ENCODE data around the gene STAT5A. TPM values are rescaled to one million over a fixed set of nuclear protein-coding genes. Genes with fewer than 3 reads are reported as not detected.
"Not testable (repeated sequence)": the region's sequence is repeated elsewhere in the genome, so short reads cannot be mapped to it uniquely, and the experiment has no call there.

The STAT5A gene
- 0.18 and 0.31 TPM in 2 replicates for total RNA-seq (2014; rRNA removed; shearing (Covaris generic))

DNA sequence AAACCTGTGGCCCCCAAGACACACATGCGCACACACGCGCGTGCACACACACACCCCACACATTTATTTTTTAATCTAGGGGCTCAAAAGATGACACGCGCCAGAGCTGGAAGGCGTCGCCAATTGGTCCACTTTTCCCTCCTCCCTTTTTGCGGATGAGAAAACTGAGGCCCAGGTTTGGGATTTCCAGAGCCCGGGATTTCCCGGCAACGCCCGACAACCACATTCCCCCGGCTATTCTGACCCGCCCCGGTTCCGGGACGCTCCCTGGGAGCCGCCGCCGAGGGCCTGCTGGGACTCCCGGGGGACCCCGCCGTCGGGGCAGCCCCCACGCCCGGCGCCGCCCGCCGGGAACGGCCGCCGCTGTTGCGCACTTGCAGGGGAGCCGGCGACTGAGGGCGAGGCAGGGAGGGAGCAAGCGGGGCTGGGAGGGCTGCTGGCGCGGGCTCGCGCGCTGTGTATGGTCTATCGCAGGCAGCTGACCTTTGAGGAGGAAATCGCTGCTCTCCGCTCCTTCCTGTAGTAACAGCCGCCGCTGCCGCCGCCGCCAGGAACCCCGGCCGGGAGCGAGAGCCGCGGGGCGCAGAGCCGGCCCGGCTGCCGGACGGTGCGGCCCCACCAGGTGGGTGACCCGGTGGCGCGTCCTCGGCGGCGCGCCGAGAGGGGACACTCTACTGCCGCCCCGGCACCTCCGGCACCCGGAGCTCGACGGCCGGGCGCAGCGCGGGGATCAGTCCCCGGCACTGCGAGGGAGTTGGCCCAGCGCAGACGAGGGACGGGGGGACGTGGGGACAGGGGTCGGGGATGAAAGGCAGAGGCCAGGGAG, at the start of gene STAT5A:
TSS of gene STAT5A (plus strand) at position 522 of the 826 bp plus-strand sequence. CDS start 914 bp downstream, outside the sequence.
- in situ Hi-C loops (cut with HindIII; ENCODE audit: low sequenced_read_pairs) = no loop called here
- DNase-seq (ENCODE audit: low spot score) = peak; percentile 79

DNA sequence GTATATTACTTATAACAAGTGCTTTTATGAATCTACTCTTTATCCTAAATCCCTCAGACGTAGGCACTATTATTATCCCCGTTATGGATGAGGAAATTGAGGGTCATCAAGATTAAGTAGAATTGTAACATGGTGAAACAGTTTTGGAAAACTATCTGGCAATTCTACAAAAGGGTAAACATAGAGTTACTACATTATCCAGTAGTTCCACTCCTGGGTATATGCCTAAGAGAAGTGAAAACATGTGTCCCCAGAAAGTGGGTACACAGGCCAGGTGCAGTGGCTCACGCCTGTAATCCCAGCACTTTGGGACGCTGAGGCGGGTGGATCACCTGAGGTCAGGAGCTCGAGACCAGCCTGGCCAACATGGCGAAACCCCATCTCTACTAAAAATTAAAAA, 48.7 kb upstream of the STAT5A start:
- DNase-seq (ENCODE audit: low spot score); in situ Hi-C loops (cut with HindIII; ENCODE audit: low sequenced_read_pairs): not testable (repeated sequence)

DNA sequence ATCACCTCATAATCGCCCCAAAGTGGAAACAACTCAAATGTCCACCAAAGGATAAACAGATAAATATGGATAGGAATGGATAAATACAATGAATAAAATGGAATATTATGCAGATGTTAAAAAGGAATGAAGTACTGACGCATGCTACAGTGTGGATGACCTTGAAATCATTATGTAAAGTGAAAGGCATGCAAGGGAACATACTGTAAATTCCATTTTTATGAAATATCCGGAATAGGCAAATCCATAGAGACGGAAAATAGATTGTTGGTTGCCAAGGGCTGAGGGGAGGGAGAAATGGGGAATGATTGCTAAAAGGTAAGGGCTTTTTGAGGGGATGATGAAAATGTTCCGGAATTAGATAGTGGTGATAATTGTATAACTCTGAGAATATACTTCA, 48.1 kb upstream of the STAT5A start:
- no peak for DNase-seq (ENCODE audit: low spot score)
- in situ Hi-C loops (cut with HindIII; ENCODE audit: low sequenced_read_pairs) = no loop called here

DNA sequence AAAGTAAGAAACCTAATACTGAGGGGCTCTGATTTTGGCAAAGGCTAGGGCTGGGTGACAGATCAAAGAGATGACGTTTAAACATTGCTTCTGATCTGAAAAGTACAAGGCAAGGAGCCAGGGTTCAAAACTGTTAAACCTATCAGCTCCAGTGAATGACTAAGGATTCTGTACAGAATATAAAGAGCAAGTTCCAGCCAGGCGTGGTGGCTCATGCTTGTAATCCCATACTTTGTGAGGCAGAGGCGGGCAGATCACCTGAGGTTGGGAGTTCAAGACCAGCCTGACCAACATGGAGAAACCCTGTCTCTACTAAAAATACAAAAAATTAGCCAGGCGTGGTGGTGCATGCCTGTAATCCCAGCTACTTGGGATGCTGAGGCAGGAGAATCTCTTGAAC, 47.4 kb upstream of the STAT5A start:
- DNase-seq (ENCODE audit: low spot score); in situ Hi-C loops (cut with HindIII; ENCODE audit: low sequenced_read_pairs): not testable (repeated sequence)

DNA sequence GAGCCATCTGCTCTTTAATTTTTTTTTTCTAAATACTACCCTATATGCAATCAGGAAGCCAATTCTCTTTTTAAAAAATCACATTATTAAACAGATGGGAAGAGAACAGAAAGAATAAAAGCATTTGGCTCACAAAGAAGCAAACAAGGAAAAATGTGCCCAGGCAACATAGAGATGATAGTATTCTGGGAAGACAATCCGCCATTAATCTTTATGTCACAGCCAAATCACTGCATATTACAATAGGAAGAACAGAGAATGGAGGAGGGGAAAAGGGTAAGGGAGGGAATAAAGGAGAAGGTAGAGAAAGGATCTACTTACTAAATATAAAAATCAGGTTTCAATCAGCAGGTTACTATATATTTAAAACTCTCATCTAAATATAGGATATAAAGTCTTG, 46.4 kb upstream of the STAT5A start:
- in situ Hi-C loops (cut with HindIII; ENCODE audit: low sequenced_read_pairs) = no loop called here
- peak; percentile 46 for DNase-seq (ENCODE audit: low spot score)

DNA sequence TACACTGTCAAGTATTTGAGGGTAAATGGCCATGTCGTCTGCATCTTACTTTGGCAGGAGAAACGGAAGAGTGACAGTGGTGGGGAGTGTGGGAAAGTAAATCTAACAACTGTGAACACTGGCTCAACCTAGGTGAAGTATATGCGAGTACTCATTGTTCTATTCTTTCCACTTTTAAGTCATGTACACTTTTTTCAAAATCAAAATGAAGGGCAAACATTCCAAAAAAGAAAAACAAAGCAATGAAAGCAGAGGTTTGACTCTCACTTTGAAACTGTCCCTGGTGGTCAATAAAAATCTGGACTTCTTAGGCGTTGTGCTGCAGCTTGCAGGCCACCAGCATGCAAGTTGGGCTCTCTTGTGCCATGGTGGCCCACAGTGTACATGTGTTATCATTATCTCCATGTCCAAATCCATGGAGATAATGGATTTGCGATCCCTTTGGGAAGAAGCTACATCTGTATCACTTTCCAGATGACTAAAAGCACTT, 44.8 kb upstream of the STAT5A start:
- DNase-seq (ENCODE audit: low spot score) = no peak
- in situ Hi-C loops (cut with HindIII; ENCODE audit: low sequenced_read_pairs) = no loop called here

DNA sequence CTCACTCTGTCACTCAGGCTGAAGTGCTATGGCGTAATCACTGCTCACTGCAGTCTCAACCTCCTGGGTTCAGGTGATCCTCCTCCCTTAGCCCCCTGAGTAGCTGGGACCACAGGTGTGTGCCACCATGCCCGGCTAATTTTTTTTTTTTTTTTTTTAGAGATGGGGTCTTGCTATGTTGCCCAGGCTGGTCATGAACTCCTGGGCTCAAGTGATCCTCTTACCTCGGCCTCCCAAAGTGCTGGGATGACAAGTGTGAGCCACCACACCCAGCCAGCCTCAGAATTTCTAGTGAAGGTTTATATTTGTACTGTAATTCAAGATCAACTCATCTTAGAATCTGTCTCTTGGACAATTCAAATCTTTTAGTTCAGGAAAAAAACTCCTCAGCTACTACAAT, 44.2 kb upstream of the STAT5A start:
- DNase-seq (ENCODE audit: low spot score); in situ Hi-C loops (cut with HindIII; ENCODE audit: low sequenced_read_pairs): not testable (repeated sequence)

DNA sequence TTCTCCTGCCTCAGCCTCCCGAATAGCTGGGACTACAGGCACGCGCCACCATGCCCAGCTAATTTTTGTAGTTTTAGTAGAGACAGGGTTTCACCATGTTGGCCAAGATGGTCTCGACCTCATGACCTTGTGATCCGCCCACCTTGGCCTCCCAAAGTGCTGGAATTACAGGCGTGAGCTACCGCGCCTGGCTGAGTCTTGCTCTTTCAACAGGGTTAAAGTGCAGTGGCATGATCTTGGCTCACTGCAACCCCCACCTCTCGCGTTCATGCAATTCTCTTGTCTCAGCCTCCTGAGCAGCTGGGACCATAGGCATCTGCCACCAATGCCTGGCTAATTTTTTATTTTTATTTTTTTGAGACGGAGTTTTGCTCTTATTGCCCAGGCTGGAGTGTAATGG, 43.1 kb upstream of the STAT5A start:
- in situ Hi-C loops (cut with HindIII; ENCODE audit: low sequenced_read_pairs); DNase-seq (ENCODE audit: low spot score): not testable (repeated sequence)

DNA sequence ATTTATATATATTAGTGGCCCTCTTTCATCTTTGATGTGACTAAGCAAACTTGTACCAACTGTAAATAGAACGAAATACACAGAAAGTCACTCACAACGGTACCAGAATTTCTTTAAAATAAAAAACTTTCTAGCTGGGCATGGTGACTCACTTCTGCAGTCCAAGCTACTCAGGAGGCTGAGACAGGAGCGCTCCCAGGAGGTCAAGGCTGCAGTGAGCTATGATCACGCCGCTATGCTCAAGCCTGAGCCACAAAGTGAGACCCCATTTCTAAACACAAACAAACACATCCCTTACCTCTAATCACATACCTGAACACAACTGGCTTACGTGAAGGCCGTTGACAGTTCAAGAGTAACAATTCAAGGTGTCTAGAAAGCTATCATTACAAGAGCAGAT, 41.8 kb upstream of the STAT5A start:
- no peak for DNase-seq (ENCODE audit: low spot score)

DNA sequence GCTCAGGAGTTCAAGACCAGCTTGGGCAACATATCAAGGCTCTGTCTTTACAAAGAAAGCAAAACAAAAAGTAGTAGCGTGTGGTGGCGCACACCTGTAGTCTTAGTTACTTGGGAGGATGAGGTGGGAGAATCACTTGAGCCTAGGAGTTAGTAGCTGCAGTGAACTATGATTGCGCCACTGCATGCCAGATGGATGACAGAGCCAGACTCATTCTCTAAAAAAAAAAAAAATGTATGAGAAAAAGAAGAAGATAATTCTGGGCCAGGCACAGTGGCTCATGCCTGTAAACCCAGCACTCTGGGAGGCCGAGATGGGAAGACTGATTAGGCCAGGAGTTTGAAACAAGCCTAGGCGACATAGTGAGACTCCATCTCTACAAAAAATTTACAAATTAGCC, 40.6 kb upstream of the STAT5A start:
- DNase-seq (ENCODE audit: low spot score) = no peak
- in situ Hi-C loops (cut with HindIII; ENCODE audit: low sequenced_read_pairs) = no loop called here

More for the DNA sequence above, 41.8 kb upstream of the STAT5A start:
- in situ Hi-C loops (cut with HindIII; ENCODE audit: low sequenced_read_pairs) = no loop called here

DNA sequence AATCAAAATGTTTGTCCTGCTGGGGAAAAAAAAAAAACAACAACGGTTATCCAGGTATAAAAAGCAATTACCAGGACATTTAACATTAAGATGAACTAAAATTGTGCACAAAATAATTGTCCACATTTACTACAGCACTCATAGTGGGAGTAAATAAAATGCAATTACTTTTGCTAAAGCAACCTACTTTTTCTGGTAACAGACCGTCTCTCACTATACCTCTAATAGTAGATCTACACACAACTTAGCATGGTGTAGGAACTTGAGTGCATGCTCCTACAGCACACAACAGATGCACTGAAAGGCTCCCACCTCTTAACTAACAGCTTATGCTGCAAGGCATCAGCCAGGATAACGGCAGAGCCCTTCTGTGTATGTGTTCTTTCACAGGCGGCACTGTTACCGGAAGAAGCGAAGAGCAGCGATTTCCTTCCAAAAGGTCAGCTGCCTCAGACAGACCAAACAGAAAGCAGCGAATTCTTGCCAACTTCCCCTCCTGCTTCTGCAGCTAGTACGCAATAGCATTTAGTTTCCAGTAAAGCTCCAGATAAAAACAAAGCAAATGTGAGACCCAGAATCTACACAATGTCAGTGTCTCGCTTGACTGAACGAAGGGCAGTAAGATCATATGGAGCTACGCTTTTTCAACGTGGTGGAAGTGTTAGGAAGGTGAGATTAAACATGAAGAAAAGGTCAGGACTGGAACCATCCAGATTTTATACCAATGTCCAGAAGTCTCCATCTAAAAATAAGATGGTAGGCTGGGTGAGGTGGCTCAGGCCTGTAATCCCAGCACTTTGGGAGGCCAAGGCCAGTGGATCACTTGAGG, 39.7 kb upstream of the STAT5A start:
- in situ Hi-C loops (cut with HindIII; ENCODE audit: low sequenced_read_pairs) = no loop called here
- peak; percentile 99 for DNase-seq (ENCODE audit: low spot score)

DNA sequence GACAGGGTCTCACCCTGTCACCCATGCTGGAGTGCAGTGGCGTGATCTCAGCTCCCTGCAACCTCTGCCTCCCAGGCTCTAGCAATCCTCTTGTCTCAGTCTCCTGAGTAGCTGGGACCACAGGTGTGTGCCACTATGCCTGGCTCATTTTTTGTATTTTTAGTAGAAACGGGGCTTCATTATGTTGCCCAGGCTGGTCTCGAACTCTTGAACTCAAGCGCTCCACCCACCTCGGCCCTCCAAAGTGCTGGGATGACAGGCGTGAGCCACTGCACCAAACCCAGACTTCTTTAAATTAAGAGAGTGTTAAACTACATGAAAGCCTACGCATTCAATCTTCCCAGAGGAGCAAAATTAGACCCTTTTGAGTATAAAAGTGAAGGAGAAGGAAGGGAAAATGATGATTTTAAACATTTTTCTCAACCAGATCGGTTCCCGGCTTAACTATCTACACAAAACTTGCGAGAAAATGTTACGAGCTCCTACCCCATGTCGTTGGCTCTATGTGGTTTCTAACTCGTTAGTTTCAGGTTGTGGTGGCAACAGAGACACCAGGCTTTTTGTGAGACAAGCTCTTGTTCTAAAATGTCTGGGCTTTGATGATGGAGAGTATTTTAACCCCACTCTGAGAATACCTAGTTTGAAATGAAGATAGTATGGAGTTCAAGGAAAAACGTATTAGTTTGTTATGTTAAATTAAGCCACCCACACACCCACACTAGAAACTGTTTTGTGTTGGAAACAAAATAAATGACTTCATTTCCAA, 38.4 kb upstream of the STAT5A start:
- DNase-seq (ENCODE audit: low spot score) = no peak
- in situ Hi-C loops (cut with HindIII; ENCODE audit: low sequenced_read_pairs) = no loop called here

DNA sequence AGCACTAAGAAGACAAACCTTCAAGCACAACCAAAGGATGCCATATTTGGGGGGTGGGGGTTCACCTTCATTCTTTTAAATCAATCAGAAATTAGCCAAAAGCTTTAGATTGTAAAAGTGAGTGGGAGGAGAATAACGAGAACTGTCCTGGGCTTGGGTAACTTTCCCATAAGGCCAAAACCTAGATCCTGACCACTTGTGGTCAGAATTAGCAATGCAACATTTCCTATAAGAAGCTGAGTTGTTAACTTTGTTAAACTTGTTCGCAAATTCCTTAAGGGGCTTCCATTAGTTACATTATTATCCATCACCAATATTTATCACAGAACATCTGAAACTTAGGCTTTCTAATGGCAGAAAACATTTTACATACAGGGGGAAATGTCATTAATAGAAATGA, 37.2 kb upstream of the STAT5A start:
- in situ Hi-C loops (cut with HindIII; ENCODE audit: low sequenced_read_pairs) = no loop called here
- DNase-seq (ENCODE audit: low spot score) = no peak

DNA sequence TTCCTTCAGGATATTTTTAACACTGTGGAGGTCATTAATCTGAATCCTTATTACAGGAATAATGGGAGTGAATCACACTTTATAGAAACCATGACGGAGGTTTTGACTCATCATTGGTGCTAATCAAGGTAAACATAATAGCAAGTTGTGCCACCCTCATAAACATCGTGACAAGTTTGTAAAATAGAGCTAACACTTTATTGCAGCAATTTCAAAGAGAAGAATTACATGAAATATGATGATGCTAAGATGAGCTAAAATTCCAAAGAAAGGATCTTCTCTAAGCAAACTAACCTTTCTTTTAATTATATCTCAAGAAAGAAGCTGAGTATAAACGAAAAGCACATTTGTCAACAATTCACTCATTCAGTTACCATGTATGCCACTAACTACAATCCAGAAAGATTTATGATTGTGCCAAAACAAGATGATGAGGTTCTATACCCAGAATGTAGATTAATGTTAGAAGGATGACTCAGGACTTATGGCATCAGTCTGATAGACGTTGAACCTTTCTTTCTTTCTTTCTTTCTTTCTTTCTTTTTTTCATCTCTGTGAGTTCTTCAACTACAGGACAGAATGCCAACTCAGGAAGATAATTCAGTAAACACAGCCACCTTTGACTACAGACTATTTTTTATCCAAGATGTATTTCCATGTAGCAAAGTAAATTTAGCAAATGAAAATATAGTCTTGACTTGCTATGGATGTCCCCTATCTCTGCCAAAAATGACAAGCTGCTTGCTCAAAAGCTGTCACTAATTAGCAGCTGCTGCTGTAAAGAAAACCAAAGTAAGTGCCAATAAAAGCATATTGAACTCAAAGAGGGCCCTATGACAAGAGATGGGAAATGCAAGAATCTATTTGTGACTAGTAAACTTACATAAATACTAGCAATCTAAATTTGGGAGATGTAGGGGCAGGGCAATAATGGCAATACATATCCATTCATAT, 35.4 kb upstream of the STAT5A start:
- in situ Hi-C loops (cut with HindIII; ENCODE audit: low sequenced_read_pairs) = no loop called here
- peak; percentile 89 for DNase-seq (ENCODE audit: low spot score)

DNA sequence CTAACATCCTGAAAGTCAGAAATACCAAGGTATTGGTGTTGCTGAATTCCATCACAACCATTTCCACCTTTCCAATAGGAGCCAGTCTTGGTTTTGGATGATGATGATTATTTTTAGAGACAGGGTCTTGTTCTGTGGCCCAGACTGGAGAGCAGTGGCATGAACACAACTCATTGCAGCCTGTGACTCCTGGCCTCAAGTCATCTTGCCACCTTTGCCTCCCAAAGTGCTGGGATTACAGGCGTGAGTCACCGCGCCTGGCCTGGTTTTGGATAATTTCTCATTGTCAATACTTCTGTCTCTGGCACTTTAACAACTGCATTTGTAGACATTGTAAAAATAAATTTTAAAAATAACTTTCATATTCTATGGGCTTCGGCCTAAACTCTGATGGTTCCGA, 34.7 kb upstream of the STAT5A start:
- in situ Hi-C loops (cut with HindIII; ENCODE audit: low sequenced_read_pairs) = no loop called here
- no peak for DNase-seq (ENCODE audit: low spot score)

DNA sequence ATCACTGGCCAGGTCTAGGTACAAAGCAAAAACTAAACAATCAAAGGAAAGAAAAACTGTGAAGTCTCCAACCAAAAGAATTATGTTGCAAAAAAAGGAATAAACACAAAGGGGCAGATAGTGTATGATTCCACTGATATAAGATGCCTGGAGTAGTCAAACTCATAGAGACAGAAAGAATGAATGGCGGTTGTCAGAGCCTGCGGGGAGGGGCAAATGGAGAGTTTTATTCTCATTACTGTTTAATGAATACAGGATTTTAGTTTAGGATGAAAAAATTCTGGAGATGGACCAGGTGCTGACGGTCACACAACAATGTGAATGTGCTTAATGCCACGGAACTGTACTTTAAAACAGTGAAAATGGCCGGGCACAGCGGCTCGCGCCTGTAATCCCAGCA, 32.9 kb upstream of the STAT5A start:
- in situ Hi-C loops (cut with HindIII; ENCODE audit: low sequenced_read_pairs) = loop anchor here (5.0 kb wide), 1 partner anchor 83 kb away; no protein-coding TSS in a partner anchor
- DNase-seq (ENCODE audit: low spot score) = no peak

DNA sequence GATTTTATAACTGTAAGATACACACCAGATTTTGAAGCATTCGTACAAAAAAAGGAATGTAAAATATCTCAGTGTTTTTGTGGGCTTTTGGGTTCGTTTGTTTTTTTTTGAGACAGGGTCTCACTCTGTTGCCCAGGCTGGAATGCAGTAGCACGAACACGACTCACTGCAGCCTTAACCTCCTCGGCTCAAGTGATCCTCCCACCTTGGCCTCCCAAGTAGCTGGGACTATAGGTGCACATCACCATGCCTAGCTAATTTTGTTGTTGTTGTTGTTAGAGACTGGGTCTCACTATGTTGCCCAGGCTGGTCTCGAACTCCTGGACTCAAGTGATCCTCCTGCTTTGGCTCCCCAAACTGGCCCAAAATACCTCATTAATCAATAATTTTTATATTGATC, 28.0 kb upstream of the STAT5A start:
- DNase-seq (ENCODE audit: low spot score) = no peak
- in situ Hi-C loops (cut with HindIII; ENCODE audit: low sequenced_read_pairs) = no loop called here

DNA sequence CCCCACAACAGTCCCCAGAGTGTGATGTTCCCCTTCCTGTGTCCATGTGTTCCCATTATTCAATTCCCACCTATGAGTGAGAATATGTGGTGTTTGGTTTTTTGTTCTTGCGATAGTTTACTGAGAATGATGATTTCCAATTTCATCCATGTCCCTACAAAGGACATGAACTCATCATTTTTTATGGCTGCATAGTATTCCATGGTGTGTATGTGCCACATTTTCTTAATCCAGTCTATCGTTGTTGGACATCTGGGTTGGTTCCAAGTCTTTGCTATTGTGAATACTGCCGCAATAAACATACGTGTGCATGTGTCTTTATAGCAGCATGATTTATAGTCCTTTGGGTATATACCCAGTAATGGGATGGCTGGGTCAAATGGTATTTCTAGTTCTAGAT, 23.9 kb upstream of the STAT5A start:
- DNase-seq (ENCODE audit: low spot score); in situ Hi-C loops (cut with HindIII; ENCODE audit: low sequenced_read_pairs): not testable (repeated sequence)

Measured in G401 (cell line).